NOMO-1 treated with dmso at 0.1 percent for 144 hours (cell line): Measurements from ENCODE around the gene CDC14B.
"Not testable (repeated sequence)": the region's sequence is repeated elsewhere in the genome, so short reads cannot be mapped to it uniquely, and the experiment has no call there.

ENCODE experiments used
- DNase-seq: peaks from one replicate; lab custom pipeline; 2025; ENCODE audit not compliant: unreplicated experiment; lab: John Stamatoyannopoulos, UW

CDC14B gene

DNA sequence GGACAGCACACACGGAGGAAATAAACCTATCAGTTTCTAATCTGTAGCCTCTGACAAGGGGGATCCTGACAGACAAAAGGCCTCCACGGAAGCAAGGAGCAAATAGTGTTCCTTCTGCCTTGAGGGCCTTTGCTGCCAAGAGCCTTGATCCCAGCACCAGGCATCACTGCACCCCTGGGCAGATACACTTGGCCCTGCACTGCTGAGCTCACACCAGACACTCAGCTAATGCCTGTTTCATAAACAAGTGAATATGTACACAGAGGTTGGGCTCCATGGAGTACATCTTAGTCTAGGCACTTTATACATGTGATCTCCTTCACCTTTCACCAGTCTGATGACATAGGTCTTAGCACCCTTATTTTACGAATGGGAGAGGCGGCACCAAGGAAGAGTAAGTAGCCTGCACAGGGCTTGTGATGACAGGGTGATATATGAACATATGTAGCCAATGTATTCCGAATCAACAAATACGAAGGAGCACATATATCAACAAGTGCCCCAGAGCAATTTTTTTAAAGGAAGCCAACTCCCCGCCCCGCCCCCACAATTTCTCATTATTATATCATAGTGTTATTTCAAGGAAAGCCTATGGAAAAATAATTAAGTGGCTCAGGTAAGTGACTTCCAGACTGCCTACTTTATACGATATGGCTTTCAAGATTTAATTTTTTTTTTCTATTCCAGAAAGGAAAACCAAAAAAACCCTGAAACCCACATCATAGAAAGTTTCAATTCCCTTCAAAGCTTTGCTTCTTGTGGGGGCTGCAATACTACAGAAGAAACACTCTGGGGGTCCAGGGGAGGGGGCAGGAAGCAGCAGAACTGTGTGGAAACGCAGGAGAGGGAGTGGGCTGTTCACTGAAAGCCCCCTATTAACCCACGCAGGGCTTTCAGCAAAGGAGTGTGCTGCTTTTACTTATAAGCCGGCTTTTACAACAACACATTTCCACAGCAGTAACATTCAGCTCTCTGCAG, 32.0 kb downstream of the CDC14B start:
- DNase-seq = no peak

DNA sequence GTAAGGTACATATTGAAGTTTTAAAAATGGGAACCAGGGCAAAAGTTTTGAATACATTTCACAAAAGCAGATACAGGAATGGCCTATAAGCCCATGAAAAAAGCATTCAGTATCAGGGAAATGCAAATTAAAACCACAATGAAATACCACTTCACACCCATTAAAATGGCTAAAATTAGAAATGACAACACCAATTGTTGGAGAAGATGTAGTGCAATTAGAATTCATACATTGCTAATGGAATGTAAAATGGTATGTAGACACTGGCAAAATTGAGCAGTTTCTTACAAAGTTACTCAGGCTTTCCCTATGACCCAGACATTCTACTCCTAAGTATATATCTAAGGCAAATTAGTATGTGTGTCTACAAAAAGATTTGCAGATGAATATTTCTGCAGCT, 34.2 kb downstream of the CDC14B start:
- no peak for DNase-seq

DNA sequence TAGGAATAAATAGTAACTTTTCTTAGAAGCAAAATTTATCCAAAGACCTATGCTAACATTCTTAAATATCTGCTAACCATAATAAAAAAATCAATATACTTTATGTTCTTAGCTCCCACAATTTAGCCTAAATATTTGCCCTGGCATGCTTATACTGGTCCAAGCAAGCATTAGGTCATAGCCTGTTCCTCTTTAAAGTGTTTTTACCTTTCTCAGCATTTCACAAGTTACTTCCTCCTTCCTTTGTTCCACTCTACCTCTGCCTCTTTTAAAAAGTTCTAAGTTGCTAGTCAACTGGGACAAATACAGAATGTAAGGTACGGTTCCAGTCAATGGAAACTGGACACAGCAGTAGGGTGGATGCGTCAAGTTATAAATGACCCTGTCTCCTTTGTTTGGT, 37.4 kb downstream of the CDC14B start:
- not testable (repeated sequence) for DNase-seq

DNA sequence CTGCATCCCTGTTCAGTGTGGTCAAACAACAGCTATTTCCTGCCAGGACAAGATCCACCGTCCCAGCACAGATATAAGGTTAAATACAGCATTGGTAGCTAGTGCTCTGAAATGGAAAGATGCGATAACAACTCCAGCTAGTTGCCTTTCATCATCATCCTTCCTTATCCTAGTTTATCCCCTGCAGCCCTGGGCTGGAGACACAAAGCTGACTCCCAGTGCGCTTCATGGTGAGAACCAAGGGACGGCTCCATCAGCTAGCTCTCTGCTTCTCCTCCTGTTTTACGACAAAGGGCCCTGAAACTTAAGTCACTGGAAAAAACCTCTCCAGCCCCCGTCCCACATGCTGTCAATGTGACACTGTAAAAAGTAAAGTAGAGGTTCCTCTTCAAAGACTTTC, 37.9 kb downstream of the CDC14B start:
- no peak for DNase-seq

DNA sequence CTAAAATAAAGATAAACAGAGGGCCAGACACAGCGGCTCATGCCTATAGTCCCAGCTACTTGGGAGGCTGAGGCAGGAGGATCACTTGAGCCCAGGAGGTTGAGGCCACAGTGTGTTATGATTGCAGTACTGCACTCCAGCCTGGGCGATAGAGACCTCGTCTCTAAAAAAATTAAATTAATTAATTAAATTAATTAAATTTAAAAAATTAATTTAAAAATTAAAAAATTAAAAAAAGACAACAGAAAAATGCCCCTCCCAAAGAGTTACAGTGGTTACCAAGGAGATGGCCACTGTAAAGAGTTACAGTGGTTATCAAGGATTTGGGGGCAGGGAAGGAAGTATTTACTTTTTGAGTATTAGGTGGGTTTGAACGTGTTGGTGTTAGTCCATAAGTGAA, 38.3 kb downstream of the CDC14B start:
- DNase-seq = no peak

DNA sequence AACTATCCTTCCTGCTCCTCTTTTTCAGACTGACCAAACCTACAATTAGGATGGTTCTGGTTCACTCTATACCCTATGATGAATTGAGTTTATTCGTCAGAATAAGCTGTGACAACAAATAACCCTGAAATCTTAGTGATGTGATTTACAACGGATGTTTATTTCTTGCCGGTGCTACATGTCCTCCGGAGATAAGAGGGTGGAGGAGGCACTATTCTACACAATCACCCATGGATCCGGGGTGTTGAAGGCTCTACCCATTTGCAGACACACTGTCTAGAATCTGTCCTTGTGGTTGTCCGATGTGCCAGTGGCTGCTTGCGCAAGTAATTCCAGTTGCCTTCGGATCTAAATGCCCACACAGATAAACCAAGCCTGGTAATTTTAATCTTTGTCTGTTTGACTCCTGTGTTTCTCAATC, 44.7 kb downstream of the CDC14B start:
- peak; percentile 11 for DNase-seq

DNA sequence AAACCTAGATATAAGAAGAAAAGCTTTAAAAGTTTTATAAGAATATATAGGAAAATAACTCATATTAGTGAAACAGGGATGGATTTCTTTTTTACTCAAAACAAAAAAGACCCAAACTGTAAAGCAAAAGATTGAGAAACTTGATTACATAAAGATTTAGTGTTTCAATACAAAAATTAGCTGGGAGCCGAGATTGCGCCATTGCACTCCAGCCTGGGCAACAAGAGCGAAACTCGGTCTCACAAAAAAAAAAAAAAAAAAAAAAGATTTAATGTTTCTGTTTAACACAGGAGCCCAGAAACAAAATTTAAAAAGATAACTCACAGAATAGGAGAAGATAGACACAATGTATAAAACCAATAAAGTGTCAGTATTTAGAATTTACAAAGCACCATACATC, 45.2 kb downstream of the CDC14B start:
- DNase-seq = no peak

DNA sequence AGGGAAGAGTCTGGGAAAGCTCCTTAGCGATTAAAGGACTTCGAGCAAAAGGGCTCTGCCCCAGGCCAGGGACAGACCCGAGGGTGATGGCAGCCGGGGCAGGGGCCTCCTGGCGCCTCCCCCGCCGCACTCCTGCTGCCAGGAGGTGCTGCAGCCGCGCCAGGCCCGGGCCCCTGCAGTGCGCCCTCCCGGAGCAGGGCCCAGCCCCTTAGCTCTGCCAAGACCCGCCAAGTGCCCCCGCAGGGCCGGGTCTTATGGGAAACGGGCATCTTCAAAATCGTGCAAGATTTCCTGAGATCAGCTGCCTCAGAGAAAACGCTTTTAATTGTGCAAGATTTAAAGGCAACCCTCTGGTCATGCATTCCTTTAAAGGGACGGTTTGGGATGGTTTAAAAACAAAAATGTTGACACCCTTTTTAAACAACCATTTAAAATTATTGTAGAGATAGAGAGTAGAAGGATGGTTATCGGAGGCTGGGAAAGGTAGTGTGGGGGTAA, 52.4 kb downstream of the CDC14B start:
- DNase-seq = no peak

DNA sequence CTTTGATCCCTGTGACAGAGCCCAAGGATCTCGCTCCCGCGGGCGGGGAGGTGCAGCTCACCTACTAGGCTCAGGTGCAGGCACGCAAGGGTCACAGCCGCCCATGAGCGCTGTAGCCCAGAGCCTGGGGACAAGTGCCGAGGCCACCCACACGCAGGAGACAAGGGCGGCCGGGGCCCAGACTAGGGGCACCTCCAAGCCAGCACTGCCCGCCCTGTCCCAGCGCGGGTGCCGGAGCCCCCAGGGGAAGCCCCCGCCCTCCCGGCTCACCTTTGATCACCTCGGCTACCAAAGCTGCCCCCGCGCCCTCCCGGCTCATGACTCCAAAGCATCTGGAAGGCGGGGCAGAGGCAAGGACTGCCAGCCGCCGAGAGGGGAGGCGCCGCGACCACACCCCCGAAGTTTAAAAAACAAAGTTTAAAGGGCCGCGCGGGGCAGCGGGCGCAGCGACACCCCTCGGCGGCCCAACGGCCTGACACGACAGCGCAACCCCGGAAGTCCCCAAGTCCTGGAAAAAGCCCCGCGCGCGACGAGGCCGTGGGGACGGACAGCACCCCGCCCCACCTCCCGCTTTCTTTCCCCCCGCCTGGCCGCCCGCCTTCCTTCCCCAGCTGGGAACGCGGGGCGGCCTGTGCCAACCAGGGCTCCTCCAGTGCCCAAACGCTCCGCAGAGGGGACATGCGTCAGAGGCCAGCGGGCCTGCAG, 53.0 kb downstream of the CDC14B start:
- DNase-seq = peak; percentile 76

DNA sequence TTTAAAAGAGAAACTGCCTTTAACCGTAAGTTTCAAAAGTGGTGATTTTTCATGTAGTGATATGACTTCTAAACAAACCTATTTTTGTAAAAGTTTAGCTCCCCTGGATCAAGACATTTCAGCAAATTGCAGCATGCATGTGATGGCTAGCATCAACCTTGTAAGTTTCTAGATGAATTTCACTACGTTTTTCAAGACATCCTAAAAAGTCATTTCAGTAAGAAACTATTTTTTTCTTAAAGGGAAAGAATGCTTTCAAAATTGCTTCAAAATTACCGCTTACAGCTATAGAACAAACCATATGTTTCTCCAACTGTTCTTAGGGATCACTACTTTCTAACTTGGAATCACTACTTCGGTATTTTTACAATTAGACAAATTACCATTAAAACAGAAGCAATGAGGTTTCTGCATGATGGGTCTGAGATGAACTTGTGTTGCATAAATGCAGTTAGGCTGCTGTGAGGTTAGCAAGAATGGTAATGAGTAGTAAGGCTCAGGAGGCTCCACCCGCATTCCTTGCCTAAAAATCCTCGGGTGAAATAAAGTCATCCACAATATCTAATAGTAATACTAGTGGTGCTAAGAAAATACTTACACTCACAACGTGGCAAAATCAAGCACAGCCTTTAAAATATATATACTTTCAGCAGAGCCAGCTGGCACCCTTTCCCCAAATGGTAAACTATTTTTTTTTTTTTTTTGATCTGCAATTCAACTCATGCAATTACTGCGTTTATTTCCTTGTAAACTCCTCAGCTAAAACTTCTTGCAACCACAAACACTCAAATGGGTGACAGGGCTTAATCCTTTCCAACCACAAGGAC, 53.8 kb downstream of the CDC14B start:
- no peak for DNase-seq

DNA sequence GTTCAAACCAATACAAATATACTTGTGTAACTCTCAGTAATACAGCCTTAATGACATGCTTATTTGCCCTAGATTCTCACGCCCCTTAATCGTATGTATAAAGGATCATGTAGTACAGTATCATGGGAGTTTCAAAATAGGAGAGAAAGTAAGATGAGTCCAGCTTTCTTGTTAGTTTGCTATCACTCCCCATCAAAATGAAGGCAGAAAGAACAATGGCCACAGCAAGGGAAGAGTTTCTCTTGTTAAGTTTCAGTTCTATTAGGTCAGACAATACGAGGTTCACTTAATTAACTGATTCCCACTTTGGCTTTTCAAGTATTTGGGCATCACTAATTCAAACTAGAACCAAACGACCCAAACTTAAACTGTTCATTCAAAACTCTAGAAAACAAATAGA, 55.4 kb downstream of the CDC14B start:
- DNase-seq = no peak

DNA sequence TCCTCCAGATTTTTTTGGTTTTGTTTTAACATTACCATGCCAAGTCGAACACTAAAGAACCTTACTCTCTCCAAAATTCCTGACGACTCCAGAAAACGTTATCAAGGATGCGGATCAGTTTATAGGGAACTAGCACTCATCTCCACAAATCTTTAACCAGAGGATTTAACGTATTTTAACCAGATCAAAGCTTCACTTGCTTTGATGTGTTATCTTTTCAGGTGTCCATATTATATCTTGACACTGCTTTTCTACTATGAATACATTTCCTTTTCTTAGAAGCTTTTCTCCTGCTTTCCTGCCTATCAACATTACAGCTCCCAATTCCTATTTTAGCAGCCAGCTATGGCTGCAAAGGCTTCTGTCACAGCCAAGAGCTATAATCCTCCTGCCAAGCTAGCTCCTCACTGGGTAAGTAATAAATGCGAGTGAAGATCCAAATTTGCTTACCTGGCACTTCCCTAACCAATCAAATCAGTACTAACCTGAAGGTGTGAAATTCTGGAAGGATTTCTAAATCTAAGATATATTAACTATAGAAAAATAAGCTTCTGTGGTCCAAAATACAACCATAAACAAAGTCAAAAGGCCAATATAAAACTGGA, 60.2 kb downstream of the CDC14B start:
- DNase-seq = no peak

DNA sequence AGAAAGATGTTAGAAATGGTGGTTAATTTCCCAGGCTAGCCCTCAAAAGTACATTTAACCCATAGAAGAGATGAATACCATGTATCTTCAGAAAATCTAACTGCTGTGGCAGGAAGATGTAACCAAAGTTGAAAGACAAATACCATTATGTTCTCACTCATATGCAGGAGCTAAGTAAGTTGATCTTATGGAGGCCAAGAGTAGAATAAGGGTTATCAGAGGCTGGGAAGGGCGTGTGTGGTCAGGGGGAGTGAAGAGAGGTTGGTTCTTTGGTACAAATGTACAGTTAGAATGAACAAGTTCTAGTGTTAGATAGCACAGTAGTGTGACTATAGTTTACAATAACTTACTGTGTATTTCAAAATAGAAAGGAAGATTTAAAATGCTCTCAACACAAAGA, 61.7 kb downstream of the CDC14B start:
- DNase-seq = no peak

DNA sequence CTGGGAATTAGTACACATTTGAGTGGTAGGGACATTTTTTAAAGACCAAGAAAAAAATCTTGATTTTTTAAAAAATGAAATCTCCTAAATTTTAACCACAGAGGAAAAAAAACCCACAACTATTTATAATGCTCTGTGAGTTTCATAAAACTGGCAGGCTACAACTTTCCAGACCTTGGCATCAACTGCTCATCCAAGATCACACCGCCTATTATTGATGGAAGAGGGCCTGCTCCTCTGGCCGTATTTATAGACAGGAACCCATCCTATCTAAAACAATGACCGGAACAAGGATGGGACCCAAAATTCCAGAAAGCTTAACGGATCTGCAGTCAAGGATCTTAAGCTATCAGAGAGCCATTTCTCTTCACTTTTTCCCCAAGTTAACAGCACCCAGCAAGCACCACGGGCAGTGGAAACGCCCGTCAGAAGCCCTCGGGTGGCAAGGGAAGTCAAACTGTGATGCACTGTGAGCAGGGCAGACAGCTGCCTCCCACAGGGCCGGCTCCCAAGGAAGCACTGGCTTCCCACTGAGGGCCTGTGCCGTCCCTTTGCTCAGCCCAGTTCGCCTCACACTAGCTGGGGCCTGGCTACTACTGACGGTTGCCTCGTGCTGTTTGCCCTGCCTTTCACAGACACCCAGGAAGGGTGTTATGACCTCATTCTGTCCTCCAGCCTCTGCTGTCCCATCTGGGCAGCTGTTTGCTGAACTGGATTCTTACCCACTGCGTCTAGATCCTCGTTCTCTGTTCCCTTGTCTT, 62.8 kb downstream of the CDC14B start:
- no peak for DNase-seq

DNA sequence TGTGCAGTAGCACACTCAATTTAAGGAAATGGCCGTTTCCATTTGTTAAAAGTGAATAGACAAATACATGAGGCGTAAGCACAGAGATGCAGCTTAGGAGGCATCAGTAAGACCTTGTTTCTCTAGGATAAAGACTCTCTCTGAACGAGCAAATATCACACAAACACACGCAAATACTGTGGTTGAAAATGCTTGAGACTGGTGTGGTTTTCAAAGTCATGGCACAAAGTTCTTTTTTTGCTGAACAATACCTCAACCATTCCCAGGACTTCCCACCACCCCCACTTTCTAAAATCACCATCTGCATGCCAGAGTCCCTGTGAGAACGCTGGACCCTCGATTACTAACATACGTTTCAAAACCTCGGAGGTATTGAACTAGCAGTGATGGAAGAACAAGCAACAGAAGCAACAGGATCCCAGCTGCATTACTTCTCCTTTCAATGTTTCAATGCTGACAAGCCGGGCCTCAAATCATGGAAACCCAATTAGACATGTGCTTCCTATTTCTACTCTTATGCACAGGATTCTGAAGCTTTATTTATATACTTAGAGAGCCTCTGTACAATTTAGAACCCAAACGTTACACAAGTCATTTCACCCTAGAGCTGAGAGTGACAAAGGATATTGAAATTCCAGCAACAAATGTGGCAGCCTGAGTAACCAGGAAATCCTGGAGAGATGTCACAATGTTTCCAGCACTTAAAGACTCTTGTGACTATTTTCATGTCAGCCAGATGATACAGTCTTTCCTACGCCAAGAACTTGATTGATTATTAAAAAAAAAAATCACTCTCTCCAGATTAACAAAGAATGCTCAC, 63.9 kb downstream of the CDC14B start:
- peak; percentile 22 for DNase-seq

DNA sequence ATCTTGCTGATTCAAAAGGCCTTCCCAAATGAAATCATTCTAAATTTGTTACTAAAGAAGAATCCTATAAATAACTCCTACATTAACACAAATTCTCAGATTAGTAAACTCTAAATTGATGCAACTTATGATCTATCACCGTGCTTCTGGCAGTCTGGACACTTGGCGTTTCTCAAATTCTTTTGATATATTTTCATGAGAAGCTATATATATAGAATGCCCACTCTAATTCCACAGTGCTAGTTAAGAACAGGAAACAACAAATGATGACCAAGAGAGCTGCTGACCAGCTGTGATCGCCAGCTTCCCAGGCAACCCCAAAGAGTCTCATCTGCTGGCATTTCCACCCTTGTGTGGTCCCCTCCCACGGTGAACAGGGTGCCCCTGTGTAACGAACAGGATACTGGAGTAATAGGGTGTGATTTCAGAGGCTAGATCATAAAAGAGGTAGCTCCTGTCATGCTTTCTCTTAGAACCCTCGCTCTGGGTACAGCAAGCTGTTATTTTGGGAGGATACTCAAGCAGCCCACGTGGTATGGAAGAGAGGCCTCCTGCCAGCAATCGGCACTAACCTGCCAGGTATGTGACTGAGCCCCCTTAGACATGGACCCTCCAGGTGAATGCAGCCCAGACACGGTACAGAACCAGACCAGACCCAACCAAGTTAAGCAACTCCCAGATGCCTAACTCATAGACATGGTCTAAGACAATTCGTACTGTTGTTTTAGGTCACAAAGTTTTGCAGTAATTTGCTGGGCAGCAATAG, 64.7 kb downstream of the CDC14B start:
- no peak for DNase-seq

DNA sequence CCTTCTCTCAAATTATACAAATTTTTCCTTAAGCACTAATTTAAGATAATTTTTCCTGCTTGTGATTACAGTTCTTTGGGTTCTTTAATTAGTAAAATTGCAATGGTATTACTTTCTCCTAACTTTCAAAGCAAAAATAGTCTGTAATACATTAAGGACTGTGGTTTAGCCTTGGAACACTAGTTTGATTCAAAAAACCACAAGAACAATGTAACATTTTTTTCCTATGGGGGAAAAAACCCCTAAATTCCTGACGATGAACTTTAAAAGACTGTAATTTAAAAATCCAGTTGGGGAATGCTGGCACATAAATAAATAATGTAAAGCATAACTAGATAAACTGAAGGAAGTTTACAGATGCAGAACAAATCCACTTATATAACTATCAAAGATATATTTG, 65.3 kb downstream of the CDC14B start:
- no peak for DNase-seq

DNA sequence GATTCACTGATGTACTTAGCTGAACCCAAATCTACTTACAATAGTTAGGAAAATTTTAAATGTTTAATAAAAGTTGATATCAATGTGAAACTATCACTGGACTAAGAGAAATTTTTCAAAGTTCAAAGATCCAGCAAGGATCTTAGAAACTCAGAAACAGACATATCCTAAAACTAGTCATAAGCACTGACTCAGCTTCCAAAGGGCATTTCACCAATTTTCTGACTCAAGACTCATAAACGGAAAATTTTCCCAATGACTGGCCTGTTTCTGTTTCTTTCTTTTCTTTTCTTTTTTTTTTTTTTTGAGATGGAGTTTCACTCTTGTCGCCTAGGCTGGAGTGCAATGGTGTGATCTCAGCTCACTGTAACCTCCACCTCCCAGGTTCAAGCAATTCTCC, 66.6 kb downstream of the CDC14B start:
- DNase-seq = no peak
